Panc1 (cell line): Measurements from ENCODE around the gene SOX5. TPM values are rescaled to one million over a fixed set of nuclear protein-coding genes. Genes with fewer than 3 reads are reported as not detected.

Experiments used
- ATAC-seq: fragments of 200-7000 bp; cut with Tn5 transposase; 2 replicates; pipeline ENCODE4 v1.9.1; 2020; ENCODE audit warnings: mild to moderate bottlenecking, moderate library complexity
- BruUV-seq: library from RNA; stranded (reverse); fragments of 400-500 nt; replicated peaks from 2 replicates; lab custom pipeline; 2021; lab: Mats Ljungman, UMichigan
- CTCF ChIA-PET: fragments of 300-600 bp; sonication (Branson Sonifier 250); formaldehyde crosslinking; loops from one replicate; lab custom pipeline; 2022; ENCODE audit warnings: antibody characterized with exemption; lab: Charles Lee
- POLR2A ChIA-PET: fragments of 300-600 bp; sonication (Branson Sonifier 250); formaldehyde crosslinking; loops from one replicate; lab custom pipeline; 2022; ENCODE audit warnings: antibody characterized with exemption; lab: Charles Lee
- DNase-seq: peaks from one replicate; pipeline ENCODE4 v3.0.0-alpha.2; 2010; ENCODE audit warnings: low read depth, low spot score
- H3K27ac ChIP-seq: 2 replicates; pipeline ENCODE4 v1.5.1; 2011; ENCODE audit warnings: mild to moderate bottlenecking, low read length, inconsistent platforms
- H3K27me3 ChIP-seq: fragments of 200-500 bp; sonication (Bioruptor generic); 2 replicates; pipeline ENCODE4 v1.6.0; 2014; ENCODE audit warnings: low read length, inconsistent platforms; ENCODE audit not compliant: control insufficient read depth, insufficient read depth
- H3K36me3 ChIP-seq: fragments of 200-500 bp; sonication (Bioruptor generic); 2 replicates; pipeline ENCODE4 v1.5.1; 2014; ENCODE audit warnings: inconsistent platforms, mild to moderate bottlenecking, low read length, moderate library complexity; ENCODE audit not compliant: control insufficient read depth, insufficient read depth
- H3K4me1 ChIP-seq: 2 replicates; pipeline ENCODE4 v1.5.1; 2011; ENCODE audit warnings: inconsistent platforms, mild to moderate bottlenecking, low read length, moderate library complexity; ENCODE audit not compliant: control insufficient read depth, insufficient read depth
- H3K4me3 ChIP-seq, 2 experiments: 2 replicates each; pipeline ENCODE4 v1.5.1; 2011 to 2012; ENCODE audit warnings: low read depth in 2 of 2, low read length in 2 of 2, mild to moderate bottlenecking in 2 of 2, inconsistent platforms in 1 of 2, moderate library complexity in 1 of 2
- H3K9me3 ChIP-seq: fragments of 200-500 bp; sonication (Bioruptor generic); 2 replicates; pipeline ENCODE4 v1.5.1; 2014; ENCODE audit warnings: low read depth, mild to moderate bottlenecking, inconsistent platforms, low read length, moderate library complexity; ENCODE audit not compliant: control insufficient read depth, insufficient read depth
- CTCF ChIP-seq: fragments of 450-650 bp; IDR thresholded peaks from 2 replicates; pipeline ENCODE4 v1.5.1; 2017; ENCODE audit warnings: mild to moderate bottlenecking
- POLR2AphosphoS5 ChIP-seq: IDR thresholded peaks from 2 replicates; pipeline ENCODE4 v1.6.1; 2012; ENCODE audit warnings: mild to moderate bottlenecking, low read depth, low read length, moderate library complexity
- REST ChIP-seq, 2 experiments: IDR thresholded peaks; 2 replicates each; pipeline ENCODE4 v1.6.1; 2011 to 2012; ENCODE audit warnings: low read depth in 2 of 2, control low read depth in 1 of 2, low read length in 1 of 2, mild to moderate bottlenecking in 1 of 2, moderate library complexity in 1 of 2; ENCODE audit not compliant: insufficient read depth in 1 of 2
- SIN3A ChIP-seq: IDR thresholded peaks from 2 replicates; pipeline ENCODE4 v1.6.1; 2012; ENCODE audit warnings: low read depth, mild to moderate bottlenecking, low read length, moderate library complexity, borderline replicate concordance; ENCODE audit not compliant: insufficient read depth
- TCF7L2 ChIP-seq: IDR thresholded peaks from 2 replicates; pipeline ENCODE4 v1.6.1; 2011; ENCODE audit warnings: mild to moderate bottlenecking, low read depth, low read length, inconsistent platforms
- in situ Hi-C: cut with HindIII; loops from 2 replicates; pipeline ENCODE4 v1.10.0; 2016; ENCODE audit warnings: low sequenced_read_pairs, low pct_unique_long_range_greater_than_20kb
- intact Hi-C: fragments of 100-400 bp; cut with micrococcal nuclease; formaldehyde crosslinking; loops from one replicate; pipeline ENCODE4 v1.10.0; 2022; ENCODE audit not compliant: unreplicated experiment
- total RNA-seq: library from RNA; stranded (reverse); gene quantifications from one replicate; pipeline ENCODE4 v1.2.1, GENCODE V29; 2021; ENCODE audit not compliant: unreplicated experiment

SOX5 gene
- total RNA-seq, 1 experiment from 2014 or later, result 0.23 TPM

GRCh38 chr12:23862701-23863100, 86.8 kb downstream of the SOX5 start:
- POLR2A ChIA-PET, result no interaction called here
- CTCF ChIA-PET, result no interaction called here
- no peak for TF ChIP-seq SIN3A
- no TSS peak for BruUV-seq
- intact Hi-C loops (no loop called here), in situ Hi-C loops (no loop called here)
- DNase-seq (no peak), ATAC-seq (no peak)
- H3K27ac ChIP-seq, result no peak overlapping the region
- H3K27me3 ChIP-seq, result no peaks in the 10 kb centered on the region
- H3K9me3 ChIP-seq, result no peaks in the 10 kb centered on the region
- H3K4me1 ChIP-seq, result no peaks in the 10 kb centered on the region
- no peaks in the 10 kb centered on the region for H3K36me3 ChIP-seq
- H3K4me3 ChIP-seq, result no peak overlapping the region

DNA sequence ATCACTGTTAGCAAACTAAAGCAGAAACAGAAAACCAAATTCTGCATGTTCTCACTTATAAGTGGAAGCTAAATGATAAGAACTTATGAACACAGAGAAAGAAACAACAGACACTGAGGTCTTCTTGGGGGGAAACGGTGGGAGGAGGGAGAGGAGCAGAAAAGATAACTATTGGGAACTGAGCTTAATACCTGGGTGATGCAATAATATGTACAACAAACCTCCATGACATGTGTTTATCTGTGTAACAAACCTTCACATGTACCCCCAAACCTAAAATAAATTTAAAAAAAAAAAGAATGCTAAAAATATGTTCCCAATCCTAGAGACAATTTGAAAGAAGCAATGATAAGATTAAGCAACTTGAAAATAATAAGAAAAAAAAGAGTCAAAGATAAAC, 89.5 kb downstream of the SOX5 start:
- CTCF ChIA-PET, result no interaction called here
- ATAC-seq (no peak), DNase-seq (no peak)
- H3K27ac ChIP-seq, result no peak overlapping the region
- intact Hi-C loops, result no loop called here
- no peaks in the 10 kb centered on the region for H3K36me3 ChIP-seq
- POLR2A ChIA-PET, result no interaction called here
- TF ChIP-seq POLR2AphosphoS5 (no peak), CTCF (no peak), SIN3A (no peak), TCF7L2 (no peak), REST (IDR thresholded peaks at IDR 0.05; ENCODE audit: insufficient read depth in 1 of 2, low read depth in 2 of 2, low read length in 1 of 2) (no peak)
- no peak overlapping the region for H3K4me3 ChIP-seq
- BruUV-seq, result no TSS peak
- no peaks in the 10 kb centered on the region for H3K9me3 ChIP-seq
- in situ Hi-C loops, result no loop called here
- no peaks in the 10 kb centered on the region for H3K4me1 ChIP-seq
- no peaks in the 10 kb centered on the region for H3K27me3 ChIP-seq

DNA sequence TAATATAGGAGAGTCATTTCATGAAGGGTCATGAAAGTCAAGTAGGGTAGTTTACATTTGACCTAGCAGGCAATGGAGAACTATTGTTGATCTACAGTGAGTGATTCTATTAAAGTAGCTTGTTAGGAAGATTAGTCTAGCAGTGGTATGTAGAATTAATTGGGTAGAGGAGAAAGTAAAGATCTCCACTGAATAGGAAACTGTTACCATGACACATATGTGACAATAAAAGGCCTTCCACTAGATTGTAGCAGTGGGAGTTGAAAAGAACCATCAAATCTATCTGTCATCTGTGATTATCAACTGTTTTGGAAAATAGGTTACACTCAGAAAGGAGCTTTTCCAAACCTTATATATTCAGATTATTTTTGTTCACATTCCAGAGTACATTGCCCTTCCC, 92.3 kb downstream of the SOX5 start:
- no peak overlapping the region for H3K4me3 ChIP-seq
- H3K27ac ChIP-seq, result no peak overlapping the region
- CTCF ChIA-PET, result no interaction called here
- BruUV-seq, result no TSS peak
- DNase-seq (no peak), ATAC-seq (no peak)
- H3K27me3 ChIP-seq, result no peaks in the 10 kb centered on the region
- no peak for TF ChIP-seq REST (IDR thresholded peaks at IDR 0.05; ENCODE audit: insufficient read depth in 1 of 2, low read depth in 2 of 2, low read length in 1 of 2)
- TF ChIP-seq POLR2AphosphoS5, result no peak
- TF ChIP-seq SIN3A, result no peak
- TF ChIP-seq CTCF, result no peak
- no peak for TF ChIP-seq TCF7L2
- POLR2A ChIA-PET, result no interaction called here
- in situ Hi-C loops (no loop called here), intact Hi-C loops (no loop called here)
- no peaks in the 10 kb centered on the region for H3K36me3 ChIP-seq
- H3K4me1 ChIP-seq, result no peaks in the 10 kb centered on the region
- H3K9me3 ChIP-seq, result no peaks in the 10 kb centered on the region
